ENCODE data around the gene GSN.

The GSN gene

DNA sequence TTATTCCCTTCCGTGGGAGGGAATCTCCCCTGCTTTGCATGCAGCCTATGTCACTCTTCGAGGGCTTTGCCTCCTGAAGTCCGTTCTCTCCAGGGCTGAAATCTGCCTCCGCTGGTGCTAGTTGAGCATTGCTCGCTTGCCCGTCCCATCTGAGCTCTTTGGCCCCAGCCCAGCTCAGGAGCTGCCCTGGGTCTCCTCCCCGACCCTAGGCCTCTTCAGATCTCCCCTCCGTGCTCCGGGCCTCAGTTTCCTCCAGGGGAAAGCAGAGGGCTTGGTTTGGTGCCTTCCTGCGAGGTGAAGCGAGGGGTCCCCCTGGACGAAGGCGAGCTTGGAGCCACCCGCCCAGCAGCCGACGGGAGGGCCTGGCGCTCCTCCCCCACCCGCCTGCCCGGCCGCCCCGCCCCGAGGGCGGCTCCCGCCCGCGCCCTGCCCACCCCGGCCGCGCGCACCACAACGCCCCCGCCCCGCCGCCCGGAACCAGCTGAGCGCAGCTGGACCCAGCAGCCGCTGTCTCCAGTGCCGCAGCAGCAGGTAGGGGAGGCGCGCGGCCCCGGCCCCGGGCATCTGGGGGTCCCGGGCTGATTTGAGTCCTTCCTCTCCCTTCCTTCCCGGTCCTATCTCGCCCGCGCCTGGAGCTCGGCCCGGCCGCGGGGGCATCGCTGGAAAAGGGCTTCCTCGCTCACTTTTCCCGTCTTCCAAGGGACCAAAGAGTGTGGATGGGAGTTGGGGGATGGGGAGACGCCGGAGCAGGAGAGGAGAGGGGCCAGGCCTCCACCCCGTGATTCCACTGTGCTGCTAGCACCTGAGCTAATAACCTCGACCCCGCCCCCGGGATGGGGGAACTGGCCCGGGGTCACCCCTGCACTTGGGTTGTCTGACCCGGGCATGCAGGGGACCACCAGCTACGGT lies at the start of gene GSN:
TSS of gene GSN (plus strand) at position 474 of the 909 bp plus-strand sequence. CDS start 33,810 bp downstream, outside the sequence.
- TF ChIP-seq, protein P1, sequence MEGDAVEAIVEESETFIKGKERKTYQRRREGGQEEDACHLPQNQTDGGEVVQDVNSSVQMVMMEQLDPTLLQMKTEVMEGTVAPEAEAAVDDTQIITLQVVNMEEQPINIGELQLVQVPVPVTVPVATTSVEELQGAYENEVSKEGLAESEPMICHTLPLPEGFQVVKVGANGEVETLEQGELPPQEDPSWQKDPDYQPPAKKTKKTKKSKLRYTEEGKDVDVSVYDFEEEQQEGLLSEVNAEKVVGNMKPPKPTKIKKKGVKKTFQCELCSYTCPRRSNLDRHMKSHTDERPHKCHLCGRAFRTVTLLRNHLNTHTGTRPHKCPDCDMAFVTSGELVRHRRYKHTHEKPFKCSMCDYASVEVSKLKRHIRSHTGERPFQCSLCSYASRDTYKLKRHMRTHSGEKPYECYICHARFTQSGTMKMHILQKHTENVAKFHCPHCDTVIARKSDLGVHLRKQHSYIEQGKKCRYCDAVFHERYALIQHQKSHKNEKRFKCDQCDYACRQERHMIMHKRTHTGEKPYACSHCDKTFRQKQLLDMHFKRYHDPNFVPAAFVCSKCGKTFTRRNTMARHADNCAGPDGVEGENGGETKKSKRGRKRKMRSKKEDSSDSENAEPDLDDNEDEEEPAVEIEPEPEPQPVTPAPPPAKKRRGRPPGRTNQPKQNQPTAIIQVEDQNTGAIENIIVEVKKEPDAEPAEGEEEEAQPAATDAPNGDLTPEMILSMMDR (IDR thresholded peaks at IDR 0.05; ENCODE audit: borderline replicate concordance, insufficient read depth, low read depth, low read length): no peak
- peak within 1 kb of the TSS; percentile 79 for H3K4me3 ChIP-seq (ENCODE audit: low read depth, low read length)

DNA sequence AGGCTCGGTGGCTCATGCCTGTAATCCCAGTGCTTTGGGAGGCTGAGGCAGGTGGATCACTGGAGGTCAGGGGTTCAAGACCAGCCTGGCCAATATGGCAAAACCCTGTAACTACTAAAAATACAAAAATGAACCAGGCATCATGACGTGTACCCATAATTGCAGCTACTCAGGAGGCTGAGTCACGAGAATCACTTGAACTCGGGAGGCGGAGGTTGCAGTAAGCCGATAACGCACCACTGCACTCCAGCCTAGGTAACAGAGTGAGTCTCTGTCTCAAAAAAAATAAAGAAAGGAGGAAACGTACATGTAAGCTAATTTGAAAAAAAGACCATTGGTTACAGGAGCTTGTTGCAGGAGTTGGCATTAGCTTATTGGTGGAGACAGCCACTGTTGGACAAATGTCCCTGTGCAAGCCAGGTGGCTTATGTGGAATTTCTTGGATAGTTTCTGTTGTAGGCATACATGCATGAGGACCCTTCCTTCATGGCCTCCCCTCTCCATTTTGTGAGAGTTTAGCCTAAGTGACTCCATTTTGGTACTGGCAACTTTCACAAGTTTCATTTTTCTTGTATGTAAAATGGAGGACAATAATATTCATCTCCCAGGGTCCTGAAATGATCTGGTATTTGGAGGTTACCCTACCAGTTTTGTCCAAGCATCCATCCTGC lies 49.5 kb upstream of the GSN start:
- TF ChIP-seq, protein P1 (IDR thresholded peaks at IDR 0.05; ENCODE audit: borderline replicate concordance, insufficient read depth, low read depth, low read length): no peak
- H3K4me3 ChIP-seq (ENCODE audit: low read depth, low read length): no peak overlapping the region

DNA sequence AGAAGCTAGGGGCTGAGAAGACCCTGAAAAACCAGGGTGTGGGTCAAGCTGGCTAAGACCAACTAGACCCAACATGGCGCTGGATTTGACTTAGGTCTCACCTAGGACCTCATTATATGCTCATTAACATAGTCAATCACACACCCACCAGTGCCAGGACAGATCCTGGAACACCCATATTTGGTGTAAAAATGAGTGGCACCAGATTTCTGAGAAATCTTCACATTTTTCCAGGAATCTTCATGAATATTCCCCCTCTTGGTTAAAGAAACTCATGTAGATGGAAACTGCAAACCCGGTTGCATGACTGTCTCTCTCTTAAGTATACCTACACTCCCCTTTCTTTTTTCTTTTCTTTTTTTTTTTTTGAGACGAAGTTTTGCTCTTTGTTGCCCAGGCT lies 48.4 kb upstream of the GSN start:
- no peak overlapping the region for H3K4me3 ChIP-seq (ENCODE audit: low read depth, low read length)
- TF ChIP-seq, protein P1 (IDR thresholded peaks at IDR 0.05; ENCODE audit: borderline replicate concordance, insufficient read depth, low read depth, low read length): no peak

DNA sequence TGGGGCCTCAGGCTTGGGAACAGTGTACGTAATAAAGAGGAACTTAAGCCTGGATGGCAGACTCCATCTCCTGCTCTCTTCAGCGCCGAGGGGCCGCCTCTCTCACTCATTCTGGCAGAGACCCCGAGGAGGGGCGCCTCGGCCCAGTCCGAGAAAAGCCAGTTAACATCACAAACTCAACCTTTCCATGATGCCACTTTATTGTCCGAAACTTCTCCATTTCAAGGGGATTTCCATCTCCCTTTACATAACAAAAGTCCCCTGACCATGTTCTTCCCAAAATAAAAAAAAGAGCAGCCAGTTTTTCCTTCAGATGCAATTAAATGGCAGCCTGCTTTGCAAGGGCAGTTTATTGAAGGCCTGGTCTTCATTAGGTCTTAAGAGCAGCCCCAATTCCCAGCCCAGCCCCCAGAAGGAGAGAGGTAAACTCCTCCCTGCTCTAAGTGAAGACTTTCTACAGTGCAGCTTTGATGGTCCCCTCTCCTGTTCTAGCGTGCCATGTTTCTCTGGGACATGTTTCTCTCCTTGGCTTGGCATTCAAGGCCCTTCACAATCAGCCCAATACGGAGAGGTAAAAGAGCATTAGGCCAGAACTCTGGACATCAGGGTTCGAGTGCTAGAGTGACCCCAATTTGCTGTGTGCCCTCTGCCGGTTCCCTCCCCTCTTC lies 46.8 kb upstream of the GSN start:
- TF ChIP-seq, protein P1 (IDR thresholded peaks at IDR 0.05; ENCODE audit: borderline replicate concordance, insufficient read depth, low read depth, low read length): no peak
- no peak overlapping the region for H3K4me3 ChIP-seq (ENCODE audit: low read depth, low read length)

DNA sequence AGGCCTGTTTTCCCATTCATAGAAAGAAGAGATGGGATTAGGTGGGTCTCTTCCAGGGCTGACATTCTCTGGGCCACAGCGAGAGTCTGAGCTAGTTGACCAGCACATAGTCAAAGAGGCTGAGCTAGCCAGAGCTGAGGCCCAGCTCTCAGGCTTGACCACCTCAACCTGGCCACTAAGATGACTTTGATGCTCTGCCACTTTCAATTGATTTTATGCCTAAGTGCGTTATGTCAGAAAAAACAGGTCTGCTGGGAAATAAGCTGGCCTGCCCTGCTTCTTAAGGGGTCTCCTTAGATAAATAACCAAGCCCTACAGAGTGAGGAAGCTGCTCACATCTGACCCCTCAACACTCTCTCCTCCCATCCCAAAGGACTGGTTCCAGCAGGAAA lies 46.3 kb upstream of the GSN start:
- H3K4me3 ChIP-seq (ENCODE audit: low read depth, low read length): no peak overlapping the region
- TF ChIP-seq, protein P1 (IDR thresholded peaks at IDR 0.05; ENCODE audit: borderline replicate concordance, insufficient read depth, low read depth, low read length): no peak

DNA sequence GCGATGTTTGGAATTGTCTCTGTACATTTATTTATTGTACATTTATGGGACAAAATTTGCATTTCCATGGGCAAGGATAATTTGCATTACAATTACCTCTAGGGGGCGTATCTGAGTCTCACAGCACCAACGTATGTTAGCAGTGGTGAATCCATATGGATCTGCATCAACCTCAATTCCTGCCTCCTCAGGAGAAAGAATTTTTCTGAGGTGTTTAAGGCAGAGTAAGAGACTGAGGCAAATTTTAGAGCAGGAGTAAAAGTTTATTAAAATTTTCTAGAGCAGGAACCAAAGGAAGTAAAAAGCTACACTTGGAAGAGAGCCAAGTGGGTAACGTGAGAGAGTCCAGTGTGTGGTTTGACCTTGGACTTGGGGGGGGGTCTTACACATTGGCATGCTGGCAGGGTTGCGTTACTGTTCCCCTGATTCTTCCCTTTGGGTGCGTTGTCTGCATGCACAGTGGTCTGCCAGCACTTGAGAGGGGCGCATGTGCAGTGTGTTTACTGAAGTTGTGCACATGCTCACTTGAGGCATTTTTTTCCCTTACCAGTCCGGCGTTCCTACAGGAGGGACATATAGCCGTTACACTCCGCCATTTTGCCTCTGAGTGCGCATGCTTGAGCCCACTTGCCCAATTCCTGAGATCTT lies 45.3 kb upstream of the GSN start:
- TF ChIP-seq, protein P1 (IDR thresholded peaks at IDR 0.05; ENCODE audit: borderline replicate concordance, insufficient read depth, low read depth, low read length): peak; percentile 41; the same call in 1 of the 2 replicates
- H3K4me3 ChIP-seq (ENCODE audit: low read depth, low read length): no peak overlapping the region
